K562 (cell line): ENCODE data around the gene AGRP. TPM values are rescaled to one million over a fixed set of nuclear protein-coding genes. Genes with fewer than 3 reads are reported as not detected.
A peak's percentile ranks its signal among the peaks of the same experiment; 100 is the strongest.

Experiments
- ATAC-seq: fragments of 200-7000 bp; cut with Tn5 transposase; 3 replicates; pipeline ENCODE4 v1.9.1; 2020; ENCODE audit warnings: moderate library complexity
- BruUV-seq: library from RNA; stranded (reverse); fragments of 400-500 nt; replicated peaks from 2 replicates; lab custom pipeline; 2021; lab: Mats Ljungman, UMichigan
- CTCF ChIA-PET: fragments of 300-600 bp; formaldehyde crosslinking; extraction: SDS; loops from one replicate; lab custom pipeline; 2021; ENCODE audit warnings: low intra/inter-chr PET ratio; lab: Yijun Ruan, JAX
- POLR2A ChIA-PET: fragments of 300-600, 350-650 bp; sonication (Branson Sonifier 250); formaldehyde crosslinking; extraction: SDS; loops from one replicate; lab custom pipeline; 2021; ENCODE audit warnings: antibody characterized with exemption, inconsistent platforms; lab: Yijun Ruan, JAX
- DNase-seq, 4 experiments: peaks; one replicate each; pipeline versions ENCODE4 v3.0.0 to v3.0.0-alpha.2; 2011 to 2018; ENCODE audit warnings: low spot score in 3 of 4, mixed read lengths in 3 of 4; ENCODE audit errors: extremely low read depth in 1 of 4
- FAIRE-seq: peaks from 2 replicates; lab custom pipeline; 2011; peaks lifted over from hg19 to GRCh38; lab: Jason Lieb, UNC
- H2AFZ ChIP-seq: 2 replicates; pipeline ENCODE4 v1.6.0; 2011; ENCODE audit warnings: low read depth, low read length, control low read depth, inconsistent platforms
- H3K27ac ChIP-seq: fragments of 200-600 bp; 3 replicates; pipeline ENCODE4 v1.8.0; 2011; ENCODE audit warnings: low read depth, mild to moderate bottlenecking, control low read depth, inconsistent platforms, low read length, moderate library complexity, mixed read lengths; ENCODE audit errors: extremely low read depth
- H3K27me3 ChIP-seq, 2 experiments: fragments of 300-600 bp in 1 of 2; 2 replicates in 1 of 2; 3 replicates in 1 of 2; pipeline versions ENCODE4 v1.6.0 to v1.8.0; 2011; ENCODE audit warnings: inconsistent platforms in 2 of 2, low read length in 2 of 2, mild to moderate bottlenecking in 1 of 2, mixed read lengths in 1 of 2, moderate library complexity in 1 of 2; ENCODE audit not compliant: control insufficient read depth in 2 of 2, insufficient read depth in 2 of 2
- H3K36me3 ChIP-seq: fragments of 300-600 bp; 3 replicates; pipeline ENCODE4 v1.8.0; 2011; ENCODE audit warnings: mild to moderate bottlenecking, low read length, inconsistent platforms; ENCODE audit not compliant: control insufficient read depth, insufficient read depth
- H3K4me1 ChIP-seq, 2 experiments: fragments of 200-600 bp in 1 of 2; replicated peaks in 1 of 2; 2 replicates in 1 of 2; 3 replicates in 1 of 2; pipeline versions ENCODE4 v1.5.1 to v1.8.0; 2011; ENCODE audit warnings: inconsistent platforms in 2 of 2, low read length in 2 of 2, mild to moderate bottlenecking in 1 of 2, mixed read lengths in 1 of 2, moderate library complexity in 1 of 2; ENCODE audit not compliant: control insufficient read depth in 2 of 2, insufficient read depth in 2 of 2
- H3K4me2 ChIP-seq: 2 replicates; pipeline ENCODE4 v1.6.1; 2011; ENCODE audit warnings: low read length, control low read depth, inconsistent platforms, mixed read lengths; ENCODE audit not compliant: insufficient read depth
- H3K4me3 ChIP-seq: fragments of 200-600 bp; sonication (generic), shearing (Covaris generic); 2 replicates; pipeline ENCODE4 v1.5.1; 2016; ENCODE audit warnings: control low read depth, inconsistent platforms
- H3K79me2 ChIP-seq: fragments of 200-600 bp; 3 replicates; pipeline ENCODE4 v1.8.0; 2011; ENCODE audit warnings: low read length, inconsistent platforms; ENCODE audit not compliant: control insufficient read depth, insufficient read depth
- H3K9ac ChIP-seq, 2 experiments: 2 replicates each; pipeline versions ENCODE4 v1.6.0 to v1.6.1; 2011; ENCODE audit warnings: low read depth in 2 of 2, low read length in 2 of 2, control low read depth in 1 of 2, inconsistent platforms in 1 of 2, mild to moderate bottlenecking in 1 of 2, mixed read lengths in 1 of 2; ENCODE audit not compliant: insufficient read depth in 1 of 2
- H3K9me1 ChIP-seq: one replicate; pipeline ENCODE4 v1.6.0; 2011; ENCODE audit warnings: inconsistent platforms, mild to moderate bottlenecking, low read length, moderate library complexity; ENCODE audit not compliant: control insufficient read depth, insufficient read depth
- H3K9me3 ChIP-seq: replicated peaks from 2 replicates; pipeline ENCODE4 v1.5.1; 2011; ENCODE audit warnings: low read depth, low read length, inconsistent platforms; ENCODE audit not compliant: control insufficient read depth, insufficient read depth
- H4K20me1 ChIP-seq: replicated peaks from 2 replicates; pipeline ENCODE4 v1.6.1; 2011; ENCODE audit warnings: low read length, inconsistent platforms, mixed read lengths; ENCODE audit not compliant: control insufficient read depth, insufficient read depth
- CTCF ChIP-seq, 3 experiments: IDR thresholded peaks in 2 of 3; conservative IDR thresholded peaks in 1 of 3; 2 replicates each; pipeline ENCODE4 v1.5.1; 2011 to 2012; ENCODE audit warnings: low read length in 3 of 3, mild to moderate bottlenecking in 3 of 3, control low read depth in 2 of 3, improper control_type of control experiment in 1 of 3, inconsistent platforms in 1 of 3, low read depth in 1 of 3, mixed read lengths in 1 of 3, moderate library complexity in 1 of 3; ENCODE audit not compliant: insufficient read depth in 2 of 3
- HDGF ChIP-seq: fragments of 450-650 bp; IDR thresholded peaks from 2 replicates; pipeline ENCODE4 v1.6.1; 2016
- MAFG ChIP-seq: fragments of 450-650 bp; conservative IDR thresholded peaks from 2 replicates; pipeline ENCODE4 v1.6.1; 2016; ENCODE audit warnings: missing genetic modification characterization, missing compliant biosample characterization
- ZNF24 ChIP-seq: fragments of 450-650 bp; IDR thresholded peaks from 2 replicates; pipeline ENCODE4 v1.6.1; 2016
- WGBS: fragments of 100-300 bp; shearing (Covaris generic); methylation state at CpG from one replicate; pipeline ENCODE4 v1.1.6; 2016; ENCODE audit warnings: low coverage, mixed read lengths; ENCODE audit not compliant: insufficient coverage; ENCODE audit errors: missing lambda C conversion rate; 5-methylcytosine and 5-hydroxymethylcytosine counted together
- in situ Hi-C: fragments of 300-500 bp; cut with MboI; formaldehyde crosslinking; loops from 4 replicates; pipeline ENCODE4 v1.15.0; 2018; ENCODE audit warnings: inconsistent platforms, mixed read lengths
- intact Hi-C: fragments of 100-400 bp; cut with micrococcal nuclease; formaldehyde crosslinking; loops from 2 replicates; pipeline ENCODE4 v1.14.2; 2022
- polyA plus RNA-seq, 8 experiments: library from polyadenylated mRNA; depleted of rRNA in 4 of 8; stranded (reverse) in 5 of 8; unstranded in 3 of 8; fragments of >200 nt; fragmentation: Nextera tagmentation in 2 of 8; fragmentation: Illumina TruSeq in 1 of 8; extraction: Ambion mirVana in 2 of 8; extraction: Trizol in 1 of 8; gene quantifications; 2 replicates each; pipeline versions ENCODE4 v1.2.1 to v1.2.3, GENCODE V29; 2011 to 2014; ENCODE audit warnings: inconsistent platforms in 1 of 8, missing spikeins in 1 of 8
- total RNA-seq, 7 experiments: library from RNA; depleted of rRNA in 6 of 7; stranded (reverse); fragments of >200 nt in 6 of 7; fragmentation: Illumina TruSeq in 2 of 7; extraction: Trizol in 2 of 7; gene quantifications; 2 replicates each; pipeline versions ENCODE4 v1.2.1 to v1.2.3, GENCODE V29; 2011 to 2021; ENCODE audit warnings: low replicate concordance in 1 of 7
- TF ChIP-seq, protein P1 (sequence below): fragments of 450-650 bp; IDR thresholded peaks from 2 replicates; pipeline ENCODE4 v1.6.1; 2018; ENCODE audit not compliant: partially characterized antibody

The AGRP gene
- total and polyA plus RNA-seq, 9 of the 15 experiments (the other 6 are each of a cell fraction or from before 2014, with no cell fraction given): not detected

- H3K4me2 ChIP-seq: no peak overlapping the region
- ChIA-PET POLR2A (interaction anchor here (0.6 to 1.9 kb wide), 4 partner anchors 11 to 36 kb away, joined by 3 to 8 read pairs (median 4); partner anchors contain the start of gene CTCF), CTCF (no interaction called here)
- peaks cover 11% of the 10 kb centered on the region; the same call in 2 of the 3 replicates for H3K79me2 ChIP-seq
- no peak overlapping the region for H3K4me3 ChIP-seq
- peak overlapping the region in 1 of 2 experiments; percentile 65; a peak in 1 of 4 replicates for H3K9ac ChIP-seq
- 0 out of 2 replicates have a peak, but pooled peaks have one; percentile 7 for TF ChIP-seq ZNF24
- TF ChIP-seq HDGF: no peak
- peak; percentile 8 to 25 (median 21); a peak in 2 of 6 replicates for TF ChIP-seq CTCF (IDR thresholded peaks at IDR 0.05 in 2 of 3, conservative IDR thresholded peaks at IDR 0.05 in 1 of 3; ENCODE audit: insufficient read depth in 2 of 3, low read depth in 1 of 3, low read length in 3 of 3)
- TF ChIP-seq MAFG (tag): no peak
- TF ChIP-seq, protein P1, sequence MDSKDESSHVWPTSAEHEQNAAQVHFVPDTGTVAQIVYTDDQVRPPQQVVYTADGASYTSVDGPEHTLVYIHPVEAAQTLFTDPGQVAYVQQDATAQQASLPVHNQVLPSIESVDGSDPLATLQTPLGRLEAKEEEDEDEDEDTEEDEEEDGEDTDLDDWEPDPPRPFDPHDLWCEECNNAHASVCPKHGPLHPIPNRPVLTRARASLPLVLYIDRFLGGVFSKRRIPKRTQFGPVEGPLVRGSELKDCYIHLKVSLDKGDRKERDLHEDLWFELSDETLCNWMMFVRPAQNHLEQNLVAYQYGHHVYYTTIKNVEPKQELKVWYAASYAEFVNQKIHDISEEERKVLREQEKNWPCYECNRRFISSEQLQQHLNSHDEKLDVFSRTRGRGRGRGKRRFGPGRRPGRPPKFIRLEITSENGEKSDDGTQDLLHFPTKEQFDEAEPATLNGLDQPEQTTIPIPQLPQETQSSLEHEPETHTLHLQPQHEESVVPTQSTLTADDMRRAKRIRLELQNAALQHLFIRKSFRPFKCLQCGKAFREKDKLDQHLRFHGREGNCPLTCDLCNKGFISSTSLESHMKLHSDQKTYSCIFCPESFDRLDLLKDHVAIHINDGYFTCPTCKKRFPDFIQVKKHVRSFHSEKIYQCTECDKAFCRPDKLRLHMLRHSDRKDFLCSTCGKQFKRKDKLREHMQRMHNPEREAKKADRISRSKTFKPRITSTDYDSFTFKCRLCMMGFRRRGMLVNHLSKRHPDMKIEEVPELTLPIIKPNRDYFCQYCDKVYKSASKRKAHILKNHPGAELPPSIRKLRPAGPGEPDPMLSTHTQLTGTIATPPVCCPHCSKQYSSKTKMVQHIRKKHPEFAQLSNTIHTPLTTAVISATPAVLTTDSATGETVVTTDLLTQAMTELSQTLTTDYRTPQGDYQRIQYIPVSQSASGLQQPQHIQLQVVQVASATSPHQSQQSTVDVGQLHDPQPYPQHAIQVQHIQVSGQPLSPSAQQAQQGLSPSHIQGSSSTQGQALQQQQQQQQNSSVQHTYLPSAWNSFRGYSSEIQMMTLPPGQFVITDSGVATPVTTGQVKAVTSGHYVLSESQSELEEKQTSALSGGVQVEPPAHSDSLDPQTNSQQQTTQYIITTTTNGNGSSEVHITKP: peak; percentile 79
- no peaks in the 10 kb centered on the region for H3K27me3 ChIP-seq
- no peaks in the 10 kb centered on the region for H3K36me3 ChIP-seq
- ATAC-seq: no peak
- H3K9me3 ChIP-seq: no peaks in the 10 kb centered on the region
- no peak overlapping the region for H3K27ac ChIP-seq
- no peak overlapping the region for H2AFZ ChIP-seq
- WGBS: 60% methylated on average over 11 of the region's 11 CpGs
- FAIRE-seq: peak; percentile 35
- no TSS peak for BruUV-seq
- no peak for DNase-seq
- peaks cover 30 to 58% of the 10 kb centered on the region in 2 experiments for H3K4me1 ChIP-seq
- intact Hi-C loops (loop anchor here (10.0 kb wide), 1 partner anchor 409 kb away; the partner anchor contains the start of genes CTRL and PSMB10), in situ Hi-C loops (loop anchor here (10.0 kb wide), 2 partner anchors 399 to 719 kb away; partner anchors contain the start of gene PLA2G15)
- H4K20me1 ChIP-seq: no peaks in the 10 kb centered on the region; the same call in 1 of the 2 replicates
- H3K9me1 ChIP-seq: no peaks in the 10 kb centered on the region
These were observed 42.0 kb upstream of the AGRP start for GRCh38 chr16:67525176-67525860.
